ENCODE data around the gene DNMT3A. TPM values are rescaled to one million over a fixed set of nuclear protein-coding genes. Genes with fewer than 3 reads are reported as not detected.
"Not testable (repeated sequence)": the region's sequence is repeated elsewhere in the genome, so short reads cannot be mapped to it uniquely, and the experiment has no call there.

DNMT3A gene
- total RNA-seq, 1 experiment from 2014 or later: 4.3 TPM

GRCh38 chr2:25215232-25215631, 126.5 kb downstream of the DNMT3A start:
- DNase-seq (ENCODE audit: low read depth): no peak

GRCh38 chr2:25213229-25213628, 128.5 kb downstream of the DNMT3A start:
- no peak for DNase-seq (ENCODE audit: low read depth)

- not testable (repeated sequence) for DNase-seq (ENCODE audit: low read depth)
Observed at GRCh38 chr2:25210923-25211322, 130.8 kb downstream of the DNMT3A start.

- DNase-seq (ENCODE audit: low read depth): no peak
Observed at GRCh38 chr2:25207078-25207545, 134.6 kb downstream of the DNMT3A start.

GRCh38 chr2:25204190-25204838, 137.4 kb downstream of the DNMT3A start:
- DNase-seq (ENCODE audit: low read depth): no peak

GRCh38 chr2:25202275-25202674, 139.4 kb downstream of the DNMT3A start:
- no peak for DNase-seq (ENCODE audit: low read depth)

GRCh38 chr2:25201794-25202193, 139.9 kb downstream of the DNMT3A start:
- no peak for DNase-seq (ENCODE audit: low read depth)

DNA sequence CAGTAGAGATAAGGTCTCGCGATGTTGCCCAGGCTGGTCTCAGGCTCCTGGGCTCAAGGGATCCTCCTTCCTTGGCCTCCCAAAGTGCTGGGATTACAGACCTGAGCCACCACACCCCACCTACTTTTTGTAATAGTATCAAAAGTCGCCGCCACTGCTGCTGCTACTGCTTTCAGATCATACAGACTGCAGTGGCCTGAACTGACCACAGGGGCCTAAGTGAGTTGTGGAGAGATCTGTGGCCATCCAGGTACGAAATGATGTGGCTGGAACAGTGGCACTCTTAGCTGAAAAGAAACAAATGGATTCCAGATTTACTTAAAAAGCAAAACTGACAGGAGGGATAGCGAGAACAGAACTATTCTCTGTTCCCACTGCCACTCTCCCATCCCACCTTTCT, 140.5 kb downstream of the DNMT3A start:
- DNase-seq (ENCODE audit: low read depth): no peak

DNA sequence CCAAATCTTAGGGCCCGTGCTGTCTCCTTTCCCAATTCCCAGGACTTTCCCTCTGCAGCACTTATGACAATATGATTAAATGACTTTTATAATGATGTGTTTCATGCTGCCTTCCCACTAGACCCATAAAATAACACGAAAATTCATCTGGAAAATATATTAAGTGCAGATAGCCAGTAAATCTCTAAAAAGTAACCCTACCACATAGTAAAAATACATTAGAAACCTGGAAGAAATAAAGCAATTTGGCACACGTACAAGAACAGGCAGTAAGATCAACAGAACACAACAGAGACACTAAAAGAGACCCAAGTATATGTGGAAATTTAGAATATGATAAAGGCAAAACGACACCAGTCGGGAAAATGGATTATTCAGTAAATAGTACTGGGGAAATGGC, 143.1 kb downstream of the DNMT3A start:
- DNase-seq (ENCODE audit: low read depth): no peak

DNA sequence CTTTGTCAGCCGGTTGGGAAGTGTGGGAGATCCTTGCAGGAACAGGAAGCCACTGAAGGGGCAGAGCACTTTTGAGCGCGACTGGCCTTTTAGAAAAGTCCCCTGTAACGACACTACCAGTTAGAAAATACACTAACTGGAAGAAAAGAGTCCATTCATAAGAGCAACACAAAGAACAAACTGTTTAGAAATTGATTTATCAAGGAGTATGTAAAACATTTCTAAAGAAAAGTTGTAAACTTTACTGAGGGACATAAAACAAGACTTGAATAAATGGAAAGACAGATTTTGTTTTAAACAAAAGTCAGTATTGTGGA, 143.6 kb downstream of the DNMT3A start:
- no peak for DNase-seq (ENCODE audit: low read depth)

- DNase-seq (ENCODE audit: low read depth): no peak
Observed at GRCh38 chr2:25197336-25198208, 144.2 kb downstream of the DNMT3A start.

DNA sequence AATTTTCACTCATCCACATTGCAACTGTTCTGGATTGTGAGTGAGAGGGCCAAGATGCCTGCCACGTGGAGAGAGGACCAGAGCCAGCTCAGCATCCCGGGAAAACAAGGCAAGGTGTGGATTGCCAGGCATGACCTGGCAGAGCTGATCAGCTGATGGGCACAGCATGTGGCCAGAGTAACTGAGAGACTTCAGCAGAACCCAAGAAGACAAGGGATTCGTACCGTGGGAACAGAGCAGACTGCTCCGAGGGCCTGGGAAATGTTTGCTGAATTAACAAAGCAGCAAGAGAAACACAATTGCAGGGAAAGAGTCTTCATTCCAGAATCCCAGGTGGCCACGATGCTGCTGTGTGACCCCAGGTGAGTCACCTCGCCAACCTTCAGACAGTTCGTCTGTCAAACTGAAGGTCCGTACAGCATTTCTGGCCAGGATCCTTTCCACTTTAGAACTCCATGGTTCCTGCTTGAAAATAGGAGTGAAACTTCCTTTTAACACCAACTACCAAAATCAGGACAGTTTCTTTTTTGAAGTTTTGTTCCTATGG, 147.1 kb downstream of the DNMT3A start:
- DNase-seq (ENCODE audit: low read depth): no peak

DNA sequence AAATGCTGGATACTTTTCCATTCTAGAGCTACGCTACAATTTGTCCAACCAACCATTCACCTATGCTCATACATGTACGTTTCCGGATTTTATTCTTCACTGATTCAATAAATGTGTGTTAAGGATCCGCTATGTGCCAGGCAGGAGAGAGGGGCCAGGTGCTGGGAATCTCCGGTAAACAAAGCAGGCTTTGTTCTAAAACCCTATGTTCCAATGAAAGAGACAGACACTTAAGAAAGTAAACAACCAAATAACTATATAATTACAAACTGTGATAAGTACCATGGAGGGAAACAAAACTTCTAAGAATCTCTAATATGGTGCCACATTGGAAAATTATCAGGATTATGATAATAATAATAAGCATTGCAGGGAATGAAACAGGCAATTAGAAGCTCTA, 151.2 kb downstream of the DNMT3A start:
- no peak for DNase-seq (ENCODE audit: low read depth)

- no peak for DNase-seq (ENCODE audit: low read depth)
Observed at GRCh38 chr2:25188405-25188804, 153.3 kb downstream of the DNMT3A start.

- no peak for DNase-seq (ENCODE audit: low read depth)
Observed at GRCh38 chr2:25187729-25188350, 153.9 kb downstream of the DNMT3A start.

- no peak for DNase-seq (ENCODE audit: low read depth)
Observed at GRCh38 chr2:25184254-25184653, 157.5 kb downstream of the DNMT3A start.

- no peak for DNase-seq (ENCODE audit: low read depth)
Observed at GRCh38 chr2:25178976-25179375, 162.7 kb downstream of the DNMT3A start.

Small RNAs within 50 kb of the gene (small RNA-seq; reads per million reads assigned to genes)
- gene MIR1301: 0.18 reads per million

Other genes with a start within 250 kb of the DNMT3A start
- not detected in 2 replicates for gene POMC, start 173.3 kb downstream of the DNMT3A start, total RNA-seq (2014; rRNA removed; shearing (Covaris generic))

Measured in HT1080 (cell line).